Testis (tissue), 3 donors: ENCODE measurements around the gene GNB3. TPM values are rescaled to one million over a fixed set of nuclear protein-coding genes. Genes with fewer than 3 reads are reported as not detected.

Experiments used
- DNase-seq: peaks from one replicate; pipeline ENCODE4 v3.0.0-alpha.2; 2019
- H3K27ac ChIP-seq, 2 donors: fragments of 200-600 bp; sonication (generic); one replicate each; pipeline ENCODE4 v1.5.1; 2019
- H3K27me3 ChIP-seq: fragments of 200-600 bp; sonication (generic); one replicate; pipeline ENCODE4 v1.5.1; 2019
- H3K36me3 ChIP-seq: fragments of 200-600 bp; sonication (generic); one replicate; pipeline ENCODE4 v1.5.1; 2017; ENCODE audit warnings: low read depth; ENCODE audit errors: missing control alignments
- H3K4me1 ChIP-seq: fragments of 200-600 bp; sonication (generic); one replicate; pipeline ENCODE4 v1.5.1; 2019
- H3K4me3 ChIP-seq, 2 donors: fragments of 200-600 bp; sonication (generic); one replicate each; pipeline ENCODE4 v1.5.1; 2017 to 2019
- H3K9me3 ChIP-seq: fragments of 200-600 bp; sonication (generic); one replicate; pipeline ENCODE4 v1.5.1; 2017
- CTCF ChIP-seq, 3 experiments: fragments of 450-650 bp in 2 of 3; fragments of 200-600 bp in 1 of 3; sonication (generic) in 1 of 3; IDR thresholded peaks; one replicate each; pipeline ENCODE4 v1.5.1; 2016 to 2019; ENCODE audit warnings: antibody characterized with exemption in 3 of 3, mild to moderate bottlenecking in 2 of 3, moderate library complexity in 1 of 3
- POLR2A ChIP-seq: fragments of 450-650 bp; IDR thresholded peaks from one replicate; pipeline ENCODE4 v1.6.1; 2017; ENCODE audit warnings: antibody characterized with exemption, mild to moderate bottlenecking, moderate library complexity
- WGBS, 2 donors: methylation state at CpG; one replicate each; pipeline ENCODE4 v1.1.5; 2018; 5-methylcytosine and 5-hydroxymethylcytosine counted together
- intact Hi-C: fragments of 100-400 bp; cut with DNase I; formaldehyde crosslinking; loops from one replicate; pipeline ENCODE4 v1.15.1; 2023; ENCODE audit warnings: low total_unique reads
- polyA plus RNA-seq: library from polyadenylated mRNA; stranded (reverse); fragments of 350-450 nt; fragmentation: Illumina TruSeq; extraction: RNeasy Lipid Tissue Mini Kit (QIAGEN cat#74804); gene quantifications from one replicate; pipeline ENCODE4 v1.2.3, GENCODE V29; 2014; ENCODE audit warnings: low read depth, low replicate concordance; ENCODE audit not compliant: insufficient read depth
- total RNA-seq, 2 donors: library from RNA; depleted of rRNA; stranded (reverse); fragments of >200 nt; gene quantifications; one replicate each; pipeline ENCODE4 v1.2.3, GENCODE V29; 2016

Gene GNB3
- total and polyA plus RNA-seq, 3 donors from 2014 or later, result 1.6 to 5.0 (median 4.8) TPM

- intact Hi-C loops, result no loop called here
- no peak for DNase-seq
- H3K4me1 ChIP-seq, result no peaks in the 10 kb centered on the region
- no peak overlapping the region for H3K4me3 ChIP-seq
- H3K9me3 ChIP-seq, result no peaks in the 10 kb centered on the region
- TF ChIP-seq POLR2A, result no peak
- TF ChIP-seq CTCF (IDR thresholded peaks at IDR 0.05), result no peak
- no peaks in the 10 kb centered on the region for H3K27me3 ChIP-seq
- no peaks in the 10 kb centered on the region for H3K36me3 ChIP-seq
- WGBS, 2 donors, result 85 to 87% methylated on average over 5 of the region's 5 CpGs
- no peak overlapping the region for H3K27ac ChIP-seq
These were observed 5.9 kb upstream of the GNB3 start for GRCh38 chr12:6834873-6835272.

- Histone ChIP-seq H3K27me3 (no peaks in the 10 kb centered on the region), H3K9me3 (no peaks in the 10 kb centered on the region), H3K36me3 (no peaks in the 10 kb centered on the region), H3K27ac (no peak overlapping the region), H3K4me3 (no peak overlapping the region), H3K4me1 (no peaks in the 10 kb centered on the region)
- no peak for DNase-seq
- intact Hi-C loops, result no loop called here
- 79 to 88% methylated on average over 6 to 16 of the region's 16 CpGs for WGBS, 2 donors
- TF ChIP-seq POLR2A (no peak), CTCF (IDR thresholded peaks at IDR 0.05) (no peak)
These were observed 3.9 kb upstream of the GNB3 start for GRCh38 chr12:6836851-6837250.

GRCh38 chr12:6837370-6838060 is 3.2 kb upstream of the GNB3 start:
- DNase-seq, result no peak
- Histone ChIP-seq H3K36me3 (no peaks in the 10 kb centered on the region), H3K4me1 (no peaks in the 10 kb centered on the region), H3K9me3 (no peaks in the 10 kb centered on the region), H3K4me3 (no peak overlapping the region), H3K27me3 (no peaks in the 10 kb centered on the region), H3K27ac (no peak overlapping the region)
- no peak for TF ChIP-seq POLR2A
- TF ChIP-seq CTCF (IDR thresholded peaks at IDR 0.05), result no peak
- WGBS, 2 donors, result 91 to 95% methylated on average over 15 to 26 of the region's 26 CpGs
- intact Hi-C loops, result no loop called here

GRCh38 chr12:6838854-6839253 is 1.9 kb upstream of the GNB3 start:
- intact Hi-C loops, result no loop called here
- H3K9me3 ChIP-seq, result no peaks in the 10 kb centered on the region
- no peaks in the 10 kb centered on the region for H3K36me3 ChIP-seq
- TF ChIP-seq CTCF (IDR thresholded peaks at IDR 0.05) (no peak), POLR2A (no peak)
- no peaks in the 10 kb centered on the region for H3K27me3 ChIP-seq
- H3K4me3 ChIP-seq, result no peak overlapping the region
- H3K27ac ChIP-seq, result no peak overlapping the region
- no peak for DNase-seq
- 85 to 88% methylated on average over 16 of the region's 16 CpGs for WGBS, 2 donors
- no peaks in the 10 kb centered on the region for H3K4me1 ChIP-seq
